B cell (primary cell): ENCODE results near the gene STAM. TPM values are rescaled to one million over a fixed set of nuclear protein-coding genes. Genes with fewer than 3 reads are reported as not detected.

Experiments used
- ATAC-seq: fragments of 200-7000 bp; cut with Tn5 transposase; one replicate; pipeline ENCODE4 v1.10.0; 2021; ENCODE audit warnings: low read depth, mild to moderate bottlenecking, moderate number of reproducible peaks, moderate library complexity
- CTCF ChIA-PET: fragments of 350-600 bp; sonication (Branson Sonifier 250); formaldehyde crosslinking; loops from one replicate; lab custom pipeline; 2021; ENCODE audit warnings: antibody characterized with exemption, inconsistent platforms; lab: Charles Lee
- POLR2A ChIA-PET: fragments of 350-600 bp; sonication (Branson Sonifier 250); formaldehyde crosslinking; loops from one replicate; lab custom pipeline; 2021; ENCODE audit warnings: antibody characterized with exemption; lab: Charles Lee
- DNase-seq: peaks from one replicate; pipeline ENCODE4 v3.0.0; 2013
- H2AFZ ChIP-seq: 2 replicates; pipeline ENCODE4 v1.6.1; 2012; ENCODE audit warnings: mild to moderate bottlenecking, low read depth, low read length; ENCODE audit not compliant: insufficient read depth, poor library complexity, severe bottlenecking
- H3K27ac ChIP-seq, 2 donors: 1 replicate in 1 of 2; 2 replicates in 1 of 2; pipeline ENCODE4 v1.5.1; 2012 to 2013; ENCODE audit warnings: low read length in 2 of 2, mild to moderate bottlenecking in 2 of 2, moderate library complexity in 1 of 2
- H3K27me3 ChIP-seq, 4 experiments: fragments of 200-600 bp in 1 of 4; sonication (generic) in 1 of 4; replicated peaks in 1 of 4; 1 replicate in 2 of 4; 2 replicates in 2 of 4; pipeline versions ENCODE4 v1.6.1 to v1.7.0; 2013 to 2016; ENCODE audit warnings: low read length in 3 of 4, mild to moderate bottlenecking in 2 of 4, mixed read lengths in 1 of 4, moderate library complexity in 1 of 4; ENCODE audit not compliant: insufficient read depth in 4 of 4, control insufficient read depth in 3 of 4; ENCODE audit errors: control extremely low read depth in 1 of 4
- H3K36me3 ChIP-seq, 2 experiments: replicated peaks in 1 of 2; 1 replicate in 1 of 2; 2 replicates in 1 of 2; pipeline versions ENCODE4 v1.6.1 to v1.7.1; 2013; ENCODE audit warnings: low read length in 1 of 2; ENCODE audit not compliant: insufficient read depth in 2 of 2, control insufficient read depth in 1 of 2; ENCODE audit errors: control extremely low read depth in 1 of 2, extremely low read depth in 1 of 2
- H3K4me1 ChIP-seq, 2 donors: fragments of 200-600 bp in 1 of 2; sonication (generic) in 1 of 2; 1 replicate in 1 of 2; 2 replicates in 1 of 2; pipeline versions ENCODE4 v1.5.1 to v1.6.1; 2013 to 2017; ENCODE audit warnings: low read length in 2 of 2; ENCODE audit not compliant: control insufficient read depth in 2 of 2, insufficient read depth in 2 of 2
- H3K4me2 ChIP-seq: replicated peaks from 2 replicates; pipeline ENCODE3; 2012; ENCODE audit warnings: mild to moderate bottlenecking, low read depth, low read length; ENCODE audit not compliant: poor library complexity, severe bottlenecking
- H3K4me3 ChIP-seq, 5 experiments: fragments of 200-600 bp in 1 of 5; sonication (generic) in 1 of 5; 1 replicate in 3 of 5; 2 replicates in 2 of 5; pipeline versions ENCODE4 v1.5.1 to v1.7.0; 2011 to 2016; ENCODE audit warnings: low read length in 4 of 5, mild to moderate bottlenecking in 4 of 5, low read depth in 2 of 5, control low read depth in 1 of 5, moderate library complexity in 1 of 5; ENCODE audit not compliant: insufficient read depth in 1 of 5; ENCODE audit errors: control extremely low read depth in 1 of 5, extremely low read depth in 1 of 5
- H3K79me2 ChIP-seq: fragments of 200-600 bp; sonication (generic); one replicate; pipeline ENCODE4 v1.6.0; 2016; ENCODE audit warnings: low read length; ENCODE audit not compliant: control insufficient read depth, insufficient read depth
- H3K9ac ChIP-seq: fragments of 200-600 bp; sonication (generic); 2 replicates; pipeline ENCODE4 v1.6.1; 2017; ENCODE audit warnings: mild to moderate bottlenecking, low read length, moderate library complexity
- H3K9me3 ChIP-seq, 3 donors: one replicate each; pipeline versions ENCODE4 v1.6.1 to v1.7.1; 2013; ENCODE audit warnings: low read length in 2 of 3; ENCODE audit not compliant: control insufficient read depth in 2 of 3, insufficient read depth in 1 of 3; ENCODE audit errors: control extremely low read depth in 1 of 3
- H4K20me1 ChIP-seq: 2 replicates; pipeline ENCODE4 v1.6.0; 2012; ENCODE audit warnings: mild to moderate bottlenecking, low read length; ENCODE audit not compliant: insufficient read depth, control insufficient read depth, poor library complexity, severe bottlenecking
- H3K27ac Mint-ChIP-seq: one replicate; pipeline ENCODE4 v1.8.0; 2021; ENCODE audit warnings: mixed read lengths
- H3K27me3 Mint-ChIP-seq: one replicate; pipeline ENCODE4 v1.8.0; 2021; ENCODE audit warnings: mixed read lengths
- H3K4me1 Mint-ChIP-seq: one replicate; pipeline ENCODE4 v1.8.0; 2021; ENCODE audit warnings: mixed read lengths
- H3K4me3 Mint-ChIP-seq: one replicate; pipeline ENCODE4 v1.8.0; 2021; ENCODE audit warnings: mixed read lengths
- H3K9me3 Mint-ChIP-seq: one replicate; pipeline ENCODE4 v1.8.0; 2022; ENCODE audit warnings: mixed read lengths; ENCODE audit not compliant: insufficient read depth
- CTCF ChIP-seq: fragments of 200-600 bp; IDR thresholded peaks from one replicate; pipeline ENCODE4 v1.8.0; 2022; ENCODE audit warnings: antibody characterized with exemption, mild to moderate bottlenecking
- EZH2 ChIP-seq: IDR thresholded peaks from 2 replicates; pipeline ENCODE4 v1.6.1; 2012; ENCODE audit warnings: borderline replicate concordance, low read depth, mild to moderate bottlenecking, moderate library complexity, low read length; ENCODE audit not compliant: insufficient read depth, poor library complexity, severe bottlenecking
- WGBS: methylation state at CpG from one replicate; pipeline ENCODE4 v1.1.5; 2013; ENCODE audit warnings: missing lambda C conversion rate; ENCODE audit not compliant: insufficient coverage; 5-methylcytosine and 5-hydroxymethylcytosine counted together
- intact Hi-C: fragments of 100-400 bp; cut with micrococcal nuclease; formaldehyde crosslinking; loops from one replicate; pipeline ENCODE4 v1.10.0; 2022
- polyA plus RNA-seq: library from polyadenylated mRNA; depleted of rRNA; stranded (reverse); fragments of >200 nt; gene quantifications from 2 replicates; pipeline ENCODE4 v1.2.3, GENCODE V29; 2012
- total RNA-seq, 2 donors: library from RNA; stranded (reverse); fragments of 120-200 nt in 1 of 2; gene quantifications; 1 replicate in 1 of 2; 2 replicates in 1 of 2; pipeline versions ENCODE4 v1.2.3 to v1.2.4, GENCODE V29; 2013 to 2022

STAM gene
- total and polyA plus RNA-seq, 2 donors (not counting 1 experiment from before 2014, with no cell fraction given), result 9.1 to 35.1 TPM

GRCh38 chr10:17633353-17633752, 10.6 kb upstream of the STAM start:
- Mint-ChIP-seq H3K9me3 (no peaks in the 10 kb centered on the region), H3K4me1 (peaks cover 3% of the 10 kb centered on the region), H3K27me3 (no peaks in the 10 kb centered on the region), H3K4me3 (no peak overlapping the region), H3K27ac (no peak overlapping the region)
- ChIA-PET POLR2A (no interaction called here), CTCF (interaction anchor here (1.0 to 1.3 kb wide), 2 partner anchors 25 to 109 kb away, joined by 3 to 4 read pairs; no protein-coding TSS in a partner anchor)
- H3K4me3 ChIP-seq, result no peak overlapping the region
- no peak overlapping the region for H3K4me2 ChIP-seq
- 100% methylated on average over 1 of the region's 1 CpG for WGBS
- DNase-seq (no peak), ATAC-seq (no peak)
- peaks cover 0 to 4% (median 0%) of the 10 kb centered on the region in 3 donors for H3K9me3 ChIP-seq
- no peak overlapping the region for H2AFZ ChIP-seq
- H3K79me2 ChIP-seq, result no peaks in the 10 kb centered on the region
- no peaks in the 10 kb centered on the region for H3K27me3 ChIP-seq
- no peaks in the 10 kb centered on the region for H3K4me1 ChIP-seq
- H3K27ac ChIP-seq, result no peak overlapping the region
- no peaks in the 10 kb centered on the region for H3K36me3 ChIP-seq
- no peaks in the 10 kb centered on the region for H4K20me1 ChIP-seq
- H3K9ac ChIP-seq, result no peak overlapping the region
- intact Hi-C loops, result no loop called here
- TF ChIP-seq CTCF (no peak), EZH2 (no peak)

GRCh38 chr10:17637869-17638268, 6.1 kb upstream of the STAM start:
- WGBS, result 99% methylated on average over 5 of the region's 5 CpGs
- Histone ChIP-seq H4K20me1 (no peaks in the 10 kb centered on the region), H3K36me3 (no peaks in the 10 kb centered on the region), H3K9ac (no peak overlapping the region), H3K4me3 (no peak overlapping the region), H3K4me2 (no peak overlapping the region), H3K27ac (no peak overlapping the region), H3K79me2 (peaks cover 3% of the 10 kb centered on the region), H3K9me3 (no peaks in the 10 kb centered on the region), H3K4me1 (peaks cover 4 to 6% of the 10 kb centered on the region in 2 donors), H3K27me3 (no peaks in the 10 kb centered on the region), H2AFZ (no peak overlapping the region)
- CTCF ChIA-PET, result interaction anchor here (1.6 kb wide), 1 partner anchor 10 kb away, joined by 5 read pairs; no protein-coding TSS in a partner anchor
- H3K4me1 Mint-ChIP-seq, result peaks cover 5% of the 10 kb centered on the region
- no peak overlapping the region for H3K4me3 Mint-ChIP-seq
- H3K27me3 Mint-ChIP-seq, result no peaks in the 10 kb centered on the region
- ATAC-seq (no peak), DNase-seq (no peak)
- no peak overlapping the region for H3K27ac Mint-ChIP-seq
- intact Hi-C loops, result no loop called here
- TF ChIP-seq EZH2 (no peak), CTCF (no peak)
- H3K9me3 Mint-ChIP-seq, result peaks cover 1% of the 10 kb centered on the region
- POLR2A ChIA-PET, result no interaction called here
